ENCODE results near the gene MTA1. TPM values are rescaled to one million over a fixed set of nuclear protein-coding genes. Genes with fewer than 3 reads are reported as not detected.

The MTA1 gene
- polyA plus RNA-seq, 1 of the 3 experiments (the other 2 are of a cell fraction), result 96.3 TPM

DNA sequence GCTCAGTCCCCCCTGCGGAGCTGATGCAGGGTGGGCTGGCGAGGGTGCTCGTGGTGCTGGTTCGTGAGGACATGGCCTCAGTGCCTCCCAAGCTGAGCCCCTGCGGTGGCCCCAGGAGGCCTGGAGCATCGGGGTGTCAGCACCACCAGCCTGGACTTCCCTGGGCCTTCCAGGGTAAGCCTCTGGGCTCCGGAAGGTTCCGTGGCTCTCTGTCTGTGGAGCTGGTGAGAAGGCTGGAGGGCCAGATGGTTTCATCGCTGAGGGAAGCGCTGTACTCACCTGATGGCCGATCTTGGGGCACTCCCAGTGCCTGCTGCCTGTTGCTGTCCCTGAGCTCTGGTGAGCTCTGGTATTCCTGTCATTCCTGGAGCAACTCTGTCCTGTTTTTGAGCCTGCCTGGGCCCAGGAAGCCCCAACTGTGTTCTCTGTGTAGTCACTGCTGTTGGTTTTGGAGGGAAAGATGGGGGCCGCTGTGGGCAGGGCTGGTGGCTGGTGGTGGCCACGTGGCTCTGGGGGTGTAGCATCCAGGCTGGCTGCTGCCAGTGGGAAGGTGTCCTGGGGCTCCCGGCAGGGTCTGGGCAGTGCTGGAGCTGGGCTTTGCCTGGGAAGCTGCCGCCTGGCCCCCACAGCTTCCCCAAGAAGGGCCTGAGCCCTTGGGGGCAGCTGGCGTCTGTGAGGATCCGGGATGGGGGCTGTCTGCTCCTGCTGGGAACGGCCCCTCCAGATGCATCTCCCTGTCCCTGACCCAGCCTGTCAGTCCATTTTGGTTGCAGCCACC, 18.3 kb downstream of the MTA1 start:
- H3K4me3 ChIP-seq (ENCODE audit: low read depth in 2 of 2, low read length in 1 of 2), result no peak overlapping the region
- no peak overlapping the region for H3K9ac ChIP-seq
- ChIA-PET CTCF (interaction anchor here (0.6 to 3.8 kb wide), 6 partner anchors 10 to 52 kb away, joined by 3 to 18 read pairs (median 7); partner anchors contain the start of gene CRIP1), POLR2A (interaction anchor here (0.6 kb wide), 1 partner anchor 29 kb away, joined by 5 read pairs; no protein-coding TSS in a partner anchor)
- DNase-seq, result no peak
- H3K27me3 ChIP-seq (ENCODE audit: insufficient read depth), result no peaks in the 10 kb centered on the region
- H3K9me3 ChIP-seq, result no peaks in the 10 kb centered on the region
- peaks cover 0 to 8% of the 10 kb centered on the region in 2 experiments; a peak in 1 of 4 replicates for H3K4me1 ChIP-seq (ENCODE audit: control insufficient read depth in 1 of 2, insufficient read depth in 2 of 2, low read depth in 1 of 2, low read length in 1 of 2)
- no peaks in the 10 kb centered on the region for H3F3A ChIP-seq (replicated peaks; ENCODE audit: insufficient read depth)
- H3K27ac ChIP-seq (ENCODE audit: low read depth in 2 of 2, low read length in 1 of 2), result no peak overlapping the region; a peak in 1 of 4 replicates
- H3K79me2 ChIP-seq (ENCODE audit: insufficient read depth), result peaks cover 73% of the 10 kb centered on the region
- no peaks in the 10 kb centered on the region for H3K9me2 ChIP-seq
- H3K4me2 ChIP-seq, result no peak overlapping the region
- H3K36me3 ChIP-seq (replicated peaks in 1 of 2; ENCODE audit: control insufficient read depth in 1 of 2, insufficient read depth in 2 of 2, low read length in 1 of 2), result peaks cover 3 to 28% of the 10 kb centered on the region in 2 experiments
- peaks cover 77% of the 10 kb centered on the region for H4K20me1 ChIP-seq (ENCODE audit: insufficient read depth)
- TF ChIP-seq, protein P1, sequence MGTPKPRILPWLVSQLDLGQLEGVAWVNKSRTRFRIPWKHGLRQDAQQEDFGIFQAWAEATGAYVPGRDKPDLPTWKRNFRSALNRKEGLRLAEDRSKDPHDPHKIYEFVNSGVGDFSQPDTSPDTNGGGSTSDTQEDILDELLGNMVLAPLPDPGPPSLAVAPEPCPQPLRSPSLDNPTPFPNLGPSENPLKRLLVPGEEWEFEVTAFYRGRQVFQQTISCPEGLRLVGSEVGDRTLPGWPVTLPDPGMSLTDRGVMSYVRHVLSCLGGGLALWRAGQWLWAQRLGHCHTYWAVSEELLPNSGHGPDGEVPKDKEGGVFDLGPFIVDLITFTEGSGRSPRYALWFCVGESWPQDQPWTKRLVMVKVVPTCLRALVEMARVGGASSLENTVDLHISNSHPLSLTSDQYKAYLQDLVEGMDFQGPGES (IDR thresholded peaks at IDR 0.05; ENCODE audit: low read depth, low read length), result no peak
- no peak overlapping the region for H2AFZ ChIP-seq (ENCODE audit: low read depth)
- WGBS (ENCODE audit: low lambda C conversion rate), result 98% methylated on average over 9 of the region's 18 CpGs

- Histone ChIP-seq H3K9ac (no peak overlapping the region), H3K36me3 (replicated peaks in 1 of 2; ENCODE audit: control insufficient read depth in 1 of 2, insufficient read depth in 2 of 2, low read length in 1 of 2) (peaks cover 3 to 30% of the 10 kb centered on the region in 2 experiments), H3K9me2 (no peaks in the 10 kb centered on the region), H3K4me1 (ENCODE audit: control insufficient read depth in 1 of 2, insufficient read depth in 2 of 2, low read depth in 1 of 2, low read length in 1 of 2) (peaks cover 0 to 8% of the 10 kb centered on the region in 2 experiments; a peak in 1 of 4 replicates), H3K27me3 (ENCODE audit: insufficient read depth) (no peaks in the 10 kb centered on the region), H3K9me3 (no peaks in the 10 kb centered on the region), H3K4me3 (ENCODE audit: low read depth in 2 of 2, low read length in 1 of 2) (no peak overlapping the region), H2AFZ (ENCODE audit: low read depth) (no peak overlapping the region), H3F3A (replicated peaks; ENCODE audit: insufficient read depth) (no peaks in the 10 kb centered on the region), H4K20me1 (ENCODE audit: insufficient read depth) (peaks cover 65% of the 10 kb centered on the region), H3K79me2 (ENCODE audit: insufficient read depth) (peaks cover 70% of the 10 kb centered on the region), H3K4me2 (no peak overlapping the region), H3K27ac (ENCODE audit: low read depth in 2 of 2, low read length in 1 of 2) (no peak overlapping the region; a peak in 1 of 4 replicates)
- no peak for DNase-seq
- ChIA-PET CTCF (interaction anchor here (1.2 to 3.5 kb wide), 3 partner anchors 9 to 51 kb away, joined by 3 to 18 read pairs (median 11); no protein-coding TSS in a partner anchor), POLR2A (no interaction called here)
- WGBS (ENCODE audit: low lambda C conversion rate), result 76% methylated on average over 4 of the region's 11 CpGs
- TF ChIP-seq TCF12 (IDR thresholded peaks at IDR 0.05) (no peak), FOXJ3 (CRISPR knock-in tag; IDR thresholded peaks at IDR 0.05) (no peak), RCOR1 (IDR thresholded peaks at IDR 0.05; ENCODE audit: low read length) (no peak), ELF1 (IDR thresholded peaks at IDR 0.05) (no peak), PBX3 (IDR thresholded peaks at IDR 0.05) (no peak), POLR2AphosphoS5 (IDR thresholded peaks at IDR 0.05; ENCODE audit: low read depth, low read length) (no peak), USF2 (IDR thresholded peaks at IDR 0.05; ENCODE audit: borderline replicate concordance, low read depth, low read length) (no peak), RAD21 (IDR thresholded peaks at IDR 0.05; ENCODE audit: low read length) (no peak), CHD2 (IDR thresholded peaks at IDR 0.05; ENCODE audit: low read length, partially characterized antibody) (no peak), REST (IDR thresholded peaks at IDR 0.05; ENCODE audit: low read depth, low read length) (no peak)
- TF ChIP-seq, protein P1 (IDR thresholded peaks at IDR 0.05; ENCODE audit: low read depth, low read length), result no peak
- TF ChIP-seq, protein P2, sequence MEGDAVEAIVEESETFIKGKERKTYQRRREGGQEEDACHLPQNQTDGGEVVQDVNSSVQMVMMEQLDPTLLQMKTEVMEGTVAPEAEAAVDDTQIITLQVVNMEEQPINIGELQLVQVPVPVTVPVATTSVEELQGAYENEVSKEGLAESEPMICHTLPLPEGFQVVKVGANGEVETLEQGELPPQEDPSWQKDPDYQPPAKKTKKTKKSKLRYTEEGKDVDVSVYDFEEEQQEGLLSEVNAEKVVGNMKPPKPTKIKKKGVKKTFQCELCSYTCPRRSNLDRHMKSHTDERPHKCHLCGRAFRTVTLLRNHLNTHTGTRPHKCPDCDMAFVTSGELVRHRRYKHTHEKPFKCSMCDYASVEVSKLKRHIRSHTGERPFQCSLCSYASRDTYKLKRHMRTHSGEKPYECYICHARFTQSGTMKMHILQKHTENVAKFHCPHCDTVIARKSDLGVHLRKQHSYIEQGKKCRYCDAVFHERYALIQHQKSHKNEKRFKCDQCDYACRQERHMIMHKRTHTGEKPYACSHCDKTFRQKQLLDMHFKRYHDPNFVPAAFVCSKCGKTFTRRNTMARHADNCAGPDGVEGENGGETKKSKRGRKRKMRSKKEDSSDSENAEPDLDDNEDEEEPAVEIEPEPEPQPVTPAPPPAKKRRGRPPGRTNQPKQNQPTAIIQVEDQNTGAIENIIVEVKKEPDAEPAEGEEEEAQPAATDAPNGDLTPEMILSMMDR (IDR thresholded peaks at IDR 0.05), result no peak
- TF ChIP-seq, protein P3, sequence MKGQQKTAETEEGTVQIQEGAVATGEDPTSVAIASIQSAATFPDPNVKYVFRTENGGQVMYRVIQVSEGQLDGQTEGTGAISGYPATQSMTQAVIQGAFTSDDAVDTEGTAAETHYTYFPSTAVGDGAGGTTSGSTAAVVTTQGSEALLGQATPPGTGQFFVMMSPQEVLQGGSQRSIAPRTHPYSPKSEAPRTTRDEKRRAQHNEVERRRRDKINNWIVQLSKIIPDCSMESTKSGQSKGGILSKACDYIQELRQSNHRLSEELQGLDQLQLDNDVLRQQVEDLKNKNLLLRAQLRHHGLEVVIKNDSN (IDR thresholded peaks at IDR 0.05; ENCODE audit: borderline replicate concordance, low read depth), result no peak
Observed at GRCh38 chr14:105439179-105439578, 19.6 kb downstream of the MTA1 start.
